Measurements from ENCODE around the gene TNK1.

DNA sequence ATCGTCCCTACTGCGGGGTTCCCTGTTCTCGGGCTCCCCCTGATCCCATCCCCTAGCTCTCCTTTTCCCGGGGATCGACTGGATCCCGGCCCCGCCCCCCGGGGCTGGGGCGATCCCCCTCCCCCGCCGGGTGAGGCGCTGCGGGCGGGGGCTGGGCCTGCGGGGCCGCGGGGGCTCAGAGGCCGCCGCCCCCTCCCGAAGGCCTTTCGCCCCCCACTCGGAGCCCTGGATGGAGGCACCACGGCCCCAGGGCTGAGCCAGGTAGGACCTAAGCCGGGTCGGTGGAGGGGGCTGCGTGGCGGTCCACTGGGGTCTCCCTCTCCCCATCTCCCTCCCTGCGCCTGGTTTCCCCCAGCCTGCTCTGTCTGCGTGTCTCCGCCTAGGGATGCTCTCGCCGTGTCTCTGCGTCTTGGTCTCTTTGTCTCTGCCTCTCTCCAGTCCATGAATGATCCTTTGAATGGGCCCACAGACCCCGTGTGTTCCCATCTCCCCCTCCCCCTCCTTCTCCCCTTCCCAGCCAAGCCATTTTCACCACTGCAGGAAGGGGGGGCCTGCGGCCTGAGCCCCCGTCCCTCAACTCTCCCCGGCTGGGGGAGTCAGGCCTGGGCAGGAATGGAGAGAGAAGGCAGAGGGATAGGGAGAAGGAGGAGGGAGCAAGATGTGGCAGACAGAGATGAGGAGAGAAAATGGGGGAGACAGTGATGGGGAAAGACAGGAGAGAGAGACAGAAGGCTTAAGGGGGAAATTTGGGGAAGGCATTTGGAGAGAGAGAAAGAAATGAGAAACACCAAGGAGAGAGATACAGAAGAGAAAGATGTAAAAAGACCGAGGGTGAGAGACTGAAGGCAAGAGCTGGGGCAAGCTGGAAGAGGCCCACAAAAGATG, 24.7 kb downstream of the TNK1 start:
- TF ChIP-seq, protein P1, sequence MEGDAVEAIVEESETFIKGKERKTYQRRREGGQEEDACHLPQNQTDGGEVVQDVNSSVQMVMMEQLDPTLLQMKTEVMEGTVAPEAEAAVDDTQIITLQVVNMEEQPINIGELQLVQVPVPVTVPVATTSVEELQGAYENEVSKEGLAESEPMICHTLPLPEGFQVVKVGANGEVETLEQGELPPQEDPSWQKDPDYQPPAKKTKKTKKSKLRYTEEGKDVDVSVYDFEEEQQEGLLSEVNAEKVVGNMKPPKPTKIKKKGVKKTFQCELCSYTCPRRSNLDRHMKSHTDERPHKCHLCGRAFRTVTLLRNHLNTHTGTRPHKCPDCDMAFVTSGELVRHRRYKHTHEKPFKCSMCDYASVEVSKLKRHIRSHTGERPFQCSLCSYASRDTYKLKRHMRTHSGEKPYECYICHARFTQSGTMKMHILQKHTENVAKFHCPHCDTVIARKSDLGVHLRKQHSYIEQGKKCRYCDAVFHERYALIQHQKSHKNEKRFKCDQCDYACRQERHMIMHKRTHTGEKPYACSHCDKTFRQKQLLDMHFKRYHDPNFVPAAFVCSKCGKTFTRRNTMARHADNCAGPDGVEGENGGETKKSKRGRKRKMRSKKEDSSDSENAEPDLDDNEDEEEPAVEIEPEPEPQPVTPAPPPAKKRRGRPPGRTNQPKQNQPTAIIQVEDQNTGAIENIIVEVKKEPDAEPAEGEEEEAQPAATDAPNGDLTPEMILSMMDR (IDR thresholded peaks at IDR 0.05; ENCODE audit: insufficient read depth, low read length, poor library complexity, severe bottlenecking): no peak
- no peak for TF ChIP-seq EZH2phosphoT487 (conservative IDR thresholded peaks at IDR 0.05; ENCODE audit: low read length)

All from SU-DHL-6 (cell line).